HG03097 (cell line): ENCODE data around the gene FBXW9.
"Not testable (repeated sequence)": the region's sequence is repeated elsewhere in the genome, so short reads cannot be mapped to it uniquely, and the experiment has no call there.

Source experiments
- ATAC-seq: cut with Tn5 transposase; IDR thresholded peaks from one replicate; pipeline ENCODE4 v1.9.1; 2021; ENCODE audit not compliant: unreplicated experiment, low FRiP score

The FBXW9 gene

GRCh38 chr19:12660980-12661379 is 35.5 kb downstream of the FBXW9 start:
- ATAC-seq = no peak

GRCh38 chr19:12657966-12658365 is 38.5 kb downstream of the FBXW9 start:
- no peak for ATAC-seq

GRCh38 chr19:12656899-12657571 is 39.4 kb downstream of the FBXW9 start:
- no peak for ATAC-seq

- ATAC-seq = no peak
These were observed 40.9 kb downstream of the FBXW9 start for GRCh38 chr19:12655546-12655945.

- no peak for ATAC-seq
These were observed 44.2 kb downstream of the FBXW9 start for GRCh38 chr19:12652219-12652618.

GRCh38 chr19:12649941-12650340 is 46.5 kb downstream of the FBXW9 start:
- ATAC-seq = no peak

- no peak for ATAC-seq
These were observed 48.3 kb downstream of the FBXW9 start for GRCh38 chr19:12648088-12648487.

GRCh38 chr19:12647490-12648071 is 48.9 kb downstream of the FBXW9 start:
- ATAC-seq = no peak

- no peak for ATAC-seq
These were observed 49.4 kb downstream of the FBXW9 start for GRCh38 chr19:12647047-12647446.

GRCh38 chr19:12646551-12646950 is 49.9 kb downstream of the FBXW9 start:
- no peak for ATAC-seq

- not testable (repeated sequence) for ATAC-seq
These were observed 52.7 kb downstream of the FBXW9 start for GRCh38 chr19:12643716-12644115.

GRCh38 chr19:12642506-12642905 is 53.9 kb downstream of the FBXW9 start:
- no peak for ATAC-seq

- ATAC-seq = no peak
These were observed 55.0 kb downstream of the FBXW9 start for GRCh38 chr19:12641456-12641855.

- ATAC-seq = no peak
These were observed 56.4 kb downstream of the FBXW9 start for GRCh38 chr19:12639901-12640613.
